PC-9 (cell line): ENCODE measurements around the gene LOXL3. TPM values are rescaled to one million over a fixed set of nuclear protein-coding genes. Genes with fewer than 3 reads are reported as not detected.

Experiments
- BruUV-seq: library from RNA; stranded (reverse); fragments of 400-500 nt; replicated peaks from 2 replicates; lab custom pipeline; 2021; lab: Mats Ljungman, UMichigan
- CTCF ChIA-PET: fragments of 300-600 bp; sonication (Branson Sonifier 250); formaldehyde crosslinking; loops from one replicate; lab custom pipeline; 2022; ENCODE audit warnings: antibody characterized with exemption; lab: Charles Lee
- POLR2A ChIA-PET: fragments of 300-600 bp; sonication (Branson Sonifier 250); formaldehyde crosslinking; loops from one replicate; lab custom pipeline; 2022; ENCODE audit warnings: antibody characterized with exemption; ENCODE audit not compliant: unreplicated experiment; lab: Charles Lee
- DNase-seq, 2 experiments: peaks; one replicate each; pipeline versions ENCODE4 v3.0.0 to v3.0.0-alpha.2; 2015 to 2022; ENCODE audit warnings: mixed read lengths in 1 of 2
- H2AFZ ChIP-seq: fragments of 200-600 bp; sonication (generic); 2 replicates; pipeline ENCODE4 v1.8.1; 2017; ENCODE audit warnings: antibody characterized with exemption
- H3F3A ChIP-seq: fragments of 200-600 bp; sonication (generic); 2 replicates; pipeline ENCODE4 v1.8.1; 2017; ENCODE audit warnings: antibody characterized with exemption, mild to moderate bottlenecking, low read depth; ENCODE audit not compliant: insufficient read depth
- H3K27ac ChIP-seq: fragments of 200-600 bp; sonication (generic); 2 replicates; pipeline ENCODE4 v1.6.1; 2016; ENCODE audit warnings: mixed run types
- H3K27me3 ChIP-seq: fragments of 200-600 bp; sonication (generic); 2 replicates; pipeline ENCODE4 v1.6.1; 2016; ENCODE audit warnings: low read depth, mixed run types; ENCODE audit not compliant: insufficient read depth
- H3K36me3 ChIP-seq: fragments of 200-600 bp; sonication (generic); 2 replicates; pipeline ENCODE4 v1.6.1; 2016; ENCODE audit warnings: low read depth, mixed run types
- H3K4me1 ChIP-seq: fragments of 200-600 bp; sonication (generic); replicated peaks from 2 replicates; pipeline ENCODE4 v1.6.1; 2016; ENCODE audit warnings: mixed run types; ENCODE audit not compliant: insufficient read depth
- H3K4me2 ChIP-seq: fragments of 200-600 bp; sonication (generic); 2 replicates; pipeline ENCODE4 v1.6.1; 2017; ENCODE audit warnings: mixed run types
- H3K4me3 ChIP-seq: fragments of 200-600 bp; sonication (generic); 2 replicates; pipeline ENCODE4 v1.6.1; 2016; ENCODE audit warnings: mixed run types
- H3K79me2 ChIP-seq: fragments of 200-600 bp; sonication (generic); 2 replicates; pipeline ENCODE4 v1.6.1; 2017; ENCODE audit warnings: low read depth, mixed run types
- H3K9me2 ChIP-seq: fragments of 200-600 bp; sonication (generic); 2 replicates; pipeline ENCODE4 v1.8.1; 2017; ENCODE audit warnings: mild to moderate bottlenecking; ENCODE audit not compliant: insufficient read depth
- H3K9me3 ChIP-seq: fragments of 200-600 bp; sonication (generic); 2 replicates; pipeline ENCODE4 v1.8.1; 2016; ENCODE audit warnings: low read depth; ENCODE audit not compliant: insufficient read depth
- H4K20me1 ChIP-seq: fragments of 200-600 bp; sonication (generic); 2 replicates; pipeline ENCODE4 v1.8.1; 2017; ENCODE audit not compliant: insufficient read depth
- EZH2 ChIP-seq: fragments of 200-600 bp; sonication (generic); IDR thresholded peaks from 2 replicates; pipeline ENCODE4 v1.8.0; 2017; ENCODE audit warnings: antibody characterized with exemption, low read depth
- intact Hi-C: fragments of 100-400 bp; cut with micrococcal nuclease; formaldehyde crosslinking; loops from one replicate; pipeline ENCODE4 v1.10.0; 2022; ENCODE audit not compliant: unreplicated experiment
- total RNA-seq: library from RNA; stranded (reverse); gene quantifications from 2 replicates; pipeline ENCODE4 v1.2.3, GENCODE V29; 2021
- TF ChIP-seq, protein P1 (sequence below): fragments of 200-600 bp; sonication (generic); conservative IDR thresholded peaks from 2 replicates; pipeline ENCODE4 v1.6.1; 2017; ENCODE audit warnings: mixed run types, antibody characterized with exemption, mild to moderate bottlenecking, moderate library complexity

LOXL3 gene
- total RNA-seq, 1 experiment from 2014 or later, result 3.1 TPM

DNA sequence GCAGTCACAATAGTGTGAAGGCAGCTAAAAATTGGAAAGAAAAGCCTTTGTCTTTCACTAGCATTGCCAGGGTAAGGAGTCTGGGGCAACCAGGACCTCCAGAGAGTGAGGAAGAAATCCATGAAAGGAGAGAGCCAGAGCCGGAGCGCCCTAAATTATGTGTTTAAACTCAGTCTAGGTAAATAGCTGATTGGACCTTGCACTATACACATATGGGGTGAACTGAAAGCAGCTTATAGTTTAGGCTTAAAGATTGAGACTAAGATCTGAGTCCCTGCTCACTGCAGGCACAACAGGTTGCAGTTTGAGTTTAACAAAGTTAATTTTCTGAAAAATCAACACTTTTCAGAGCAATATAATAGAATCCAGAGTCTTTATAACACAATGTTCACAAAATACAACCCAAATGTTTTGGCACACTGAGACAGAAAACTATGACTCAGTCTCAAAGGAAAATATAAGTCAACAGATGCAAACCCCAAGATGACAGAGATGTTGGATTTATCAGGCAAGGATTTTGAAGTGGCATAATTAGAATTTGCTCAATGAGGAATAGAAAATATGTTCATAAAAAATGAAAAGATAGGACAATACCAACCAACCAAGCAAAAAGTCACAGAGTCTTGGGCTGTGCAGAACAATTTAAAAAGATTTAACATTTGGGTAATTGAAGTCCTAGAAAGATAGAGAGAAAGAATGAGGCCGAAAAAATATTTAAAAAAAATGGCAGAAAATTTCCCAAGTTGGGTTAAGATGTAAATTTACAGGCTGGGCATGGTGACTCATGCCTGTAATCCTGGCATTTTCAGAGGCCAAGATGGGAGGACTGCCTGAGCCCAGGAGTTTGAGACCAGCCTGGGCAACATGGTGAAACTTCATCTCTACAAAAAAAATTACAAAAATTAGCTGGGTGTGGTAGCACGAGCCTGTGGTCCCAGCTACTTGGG lies 40.4 kb upstream of the LOXL3 start:
- no peaks in the 10 kb centered on the region for H3K4me1 ChIP-seq
- ChIA-PET CTCF (no interaction called here), POLR2A (no interaction called here)
- H3K79me2 ChIP-seq, result no peaks in the 10 kb centered on the region
- no peaks in the 10 kb centered on the region for H3F3A ChIP-seq
- H3K36me3 ChIP-seq, result no peaks in the 10 kb centered on the region
- H3K27ac ChIP-seq, result no peak overlapping the region
- no peaks in the 10 kb centered on the region for H3K9me2 ChIP-seq
- no peaks in the 10 kb centered on the region for H4K20me1 ChIP-seq
- H3K27me3 ChIP-seq, result no peaks in the 10 kb centered on the region
- H3K4me3 ChIP-seq, result no peak overlapping the region
- BruUV-seq, result no TSS peak
- no peak overlapping the region for H3K4me2 ChIP-seq
- no peaks in the 10 kb centered on the region for H3K9me3 ChIP-seq
- no peak overlapping the region for H2AFZ ChIP-seq
- intact Hi-C loops, result no loop called here
- DNase-seq, result no peak
- no peak for TF ChIP-seq EZH2
- TF ChIP-seq, protein P1, sequence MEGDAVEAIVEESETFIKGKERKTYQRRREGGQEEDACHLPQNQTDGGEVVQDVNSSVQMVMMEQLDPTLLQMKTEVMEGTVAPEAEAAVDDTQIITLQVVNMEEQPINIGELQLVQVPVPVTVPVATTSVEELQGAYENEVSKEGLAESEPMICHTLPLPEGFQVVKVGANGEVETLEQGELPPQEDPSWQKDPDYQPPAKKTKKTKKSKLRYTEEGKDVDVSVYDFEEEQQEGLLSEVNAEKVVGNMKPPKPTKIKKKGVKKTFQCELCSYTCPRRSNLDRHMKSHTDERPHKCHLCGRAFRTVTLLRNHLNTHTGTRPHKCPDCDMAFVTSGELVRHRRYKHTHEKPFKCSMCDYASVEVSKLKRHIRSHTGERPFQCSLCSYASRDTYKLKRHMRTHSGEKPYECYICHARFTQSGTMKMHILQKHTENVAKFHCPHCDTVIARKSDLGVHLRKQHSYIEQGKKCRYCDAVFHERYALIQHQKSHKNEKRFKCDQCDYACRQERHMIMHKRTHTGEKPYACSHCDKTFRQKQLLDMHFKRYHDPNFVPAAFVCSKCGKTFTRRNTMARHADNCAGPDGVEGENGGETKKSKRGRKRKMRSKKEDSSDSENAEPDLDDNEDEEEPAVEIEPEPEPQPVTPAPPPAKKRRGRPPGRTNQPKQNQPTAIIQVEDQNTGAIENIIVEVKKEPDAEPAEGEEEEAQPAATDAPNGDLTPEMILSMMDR, result no peak

DNA sequence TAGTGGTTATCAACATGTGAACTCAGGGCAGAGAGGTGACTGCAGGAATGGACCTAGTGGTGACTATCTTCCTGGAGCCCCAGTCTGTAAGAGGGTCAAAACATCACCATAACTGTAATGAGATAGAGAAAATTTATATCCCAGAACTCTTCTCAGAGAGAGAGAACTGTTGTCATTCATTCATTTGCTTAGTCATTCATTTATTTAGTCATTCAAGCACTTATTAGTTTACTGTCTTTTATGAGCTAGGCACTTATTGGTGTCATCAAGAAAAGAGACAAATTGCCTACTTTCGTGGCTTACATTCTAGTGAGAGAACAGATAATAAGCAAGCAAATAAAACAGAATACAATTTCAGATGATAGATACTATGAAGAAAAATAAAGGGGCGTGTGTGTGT lies 34.9 kb upstream of the LOXL3 start:
- Histone ChIP-seq H3K9me3 (no peaks in the 10 kb centered on the region), H3K4me2 (no peak overlapping the region), H4K20me1 (no peaks in the 10 kb centered on the region), H3K4me1 (peaks cover 8% of the 10 kb centered on the region), H3K36me3 (no peaks in the 10 kb centered on the region), H3K9me2 (no peaks in the 10 kb centered on the region), H3K27me3 (no peaks in the 10 kb centered on the region), H3K4me3 (no peak overlapping the region), H3K27ac (no peak overlapping the region), H3F3A (peaks cover 2% of the 10 kb centered on the region; the same call in 1 of the 2 replicates), H2AFZ (no peak overlapping the region), H3K79me2 (no peaks in the 10 kb centered on the region)
- TF ChIP-seq, protein P1, result no peak
- TF ChIP-seq EZH2, result no peak
- BruUV-seq, result no TSS peak
- no peak for DNase-seq
- intact Hi-C loops, result loop anchor here (5.0 kb wide), 3 partner anchors 56 to 336 kb away; no protein-coding TSS in a partner anchor
- ChIA-PET CTCF (interaction anchor here (0.5 to 1.6 kb wide), 2 partner anchors 91 to 105 kb away, joined by 4 to 7 read pairs; partner anchors contain the start of genes CCDC142 and TTC31), POLR2A (no interaction called here)

DNA sequence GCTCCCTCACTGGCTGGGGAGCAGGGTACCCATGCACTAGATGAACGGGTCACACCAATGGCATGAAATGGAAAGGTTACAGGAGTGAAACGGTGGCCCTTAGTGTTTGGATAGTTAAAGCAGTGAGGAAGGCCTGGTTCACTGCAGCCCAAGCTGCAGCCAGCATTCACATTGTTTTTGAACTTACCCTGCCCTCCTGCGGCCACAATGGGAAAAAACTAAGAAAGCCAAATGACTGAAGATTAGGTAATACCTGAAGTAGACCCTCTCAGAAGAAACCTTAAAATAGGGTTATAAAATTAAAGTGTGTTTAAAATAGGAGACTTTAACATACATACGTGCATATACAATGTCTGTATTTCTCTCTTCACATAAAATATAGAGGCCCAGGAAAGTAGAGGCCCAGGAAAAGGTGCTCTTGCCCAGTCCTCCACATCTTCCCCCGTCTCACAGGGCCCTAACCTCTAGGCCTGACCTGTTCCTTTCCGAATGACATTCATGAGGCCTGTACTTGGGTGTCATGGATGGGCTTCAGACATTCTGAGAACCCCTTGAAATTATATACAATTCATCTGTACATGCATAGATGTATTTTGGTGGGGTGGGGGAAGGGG lies 34.0 kb upstream of the LOXL3 start:
- BruUV-seq, result no TSS peak
- DNase-seq, result peak; percentile 57
- no peaks in the 10 kb centered on the region for H3K36me3 ChIP-seq
- peaks cover 14% of the 10 kb centered on the region for H3K4me1 ChIP-seq
- H3K27me3 ChIP-seq, result no peaks in the 10 kb centered on the region
- H3K27ac ChIP-seq, result no peak overlapping the region
- no peak overlapping the region for H3K4me2 ChIP-seq
- no peaks in the 10 kb centered on the region for H3K9me3 ChIP-seq
- H2AFZ ChIP-seq, result no peak overlapping the region
- intact Hi-C loops, result loop anchor here (1.0 to 5.0 kb wide), 5 partner anchors 33 to 335 kb away; partner anchors contain the start of genes DOK1 and TTC31
- H3F3A ChIP-seq, result peaks cover 7% of the 10 kb centered on the region; the same call in 1 of the 2 replicates
- H3K4me3 ChIP-seq, result no peak overlapping the region
- H3K79me2 ChIP-seq, result no peaks in the 10 kb centered on the region
- no peaks in the 10 kb centered on the region for H3K9me2 ChIP-seq
- CTCF ChIA-PET, result interaction anchor here (1.6 kb wide), 1 partner anchor 104 kb away, joined by 7 read pairs; the partner anchor contains the start of genes CCDC142 and TTC31
- POLR2A ChIA-PET, result interaction anchor here (0.5 kb wide), 1 partner anchor 658 kb away, joined by 4 read pairs; no protein-coding TSS in a partner anchor
- no peaks in the 10 kb centered on the region for H4K20me1 ChIP-seq
- TF ChIP-seq EZH2, result no peak
- TF ChIP-seq, protein P1, result peak; percentile 77
